K562 (cell line): ENCODE results near the gene AFF2. TPM values are rescaled to one million over a fixed set of nuclear protein-coding genes. Genes with fewer than 3 reads are reported as not detected.

ENCODE experiments used
- ATAC-seq: fragments of 200-7000 bp; cut with Tn5 transposase; 3 replicates; pipeline ENCODE4 v1.9.1; 2020; ENCODE audit warnings: moderate library complexity
- BruUV-seq: library from RNA; stranded (reverse); fragments of 400-500 nt; replicated peaks from 2 replicates; lab custom pipeline; 2021; lab: Mats Ljungman, UMichigan
- CTCF ChIA-PET: fragments of 300-600 bp; formaldehyde crosslinking; extraction: SDS; loops from one replicate; lab custom pipeline; 2021; ENCODE audit warnings: low intra/inter-chr PET ratio; lab: Yijun Ruan, JAX
- POLR2A ChIA-PET: fragments of 300-600, 350-650 bp; sonication (Branson Sonifier 250); formaldehyde crosslinking; extraction: SDS; loops from one replicate; lab custom pipeline; 2021; ENCODE audit warnings: antibody characterized with exemption, inconsistent platforms; lab: Yijun Ruan, JAX
- DNase-seq, 4 experiments: peaks; one replicate each; pipeline versions ENCODE4 v3.0.0 to v3.0.0-alpha.2; 2011 to 2018; ENCODE audit warnings: low spot score in 3 of 4, mixed read lengths in 3 of 4; ENCODE audit errors: extremely low read depth in 1 of 4
- FAIRE-seq: peaks from 2 replicates; lab custom pipeline; 2011; peaks lifted over from hg19 to GRCh38; lab: Jason Lieb, UNC
- H2AFZ ChIP-seq: 2 replicates; pipeline ENCODE4 v1.6.0; 2011; ENCODE audit warnings: low read depth, low read length, control low read depth, inconsistent platforms
- H3K27ac ChIP-seq: fragments of 200-600 bp; 3 replicates; pipeline ENCODE4 v1.8.0; 2011; ENCODE audit warnings: low read depth, mild to moderate bottlenecking, control low read depth, inconsistent platforms, low read length, moderate library complexity, mixed read lengths; ENCODE audit errors: extremely low read depth
- H3K27me3 ChIP-seq, 2 experiments: fragments of 300-600 bp in 1 of 2; 2 replicates in 1 of 2; 3 replicates in 1 of 2; pipeline versions ENCODE4 v1.6.0 to v1.8.0; 2011; ENCODE audit warnings: inconsistent platforms in 2 of 2, low read length in 2 of 2, mild to moderate bottlenecking in 1 of 2, mixed read lengths in 1 of 2, moderate library complexity in 1 of 2; ENCODE audit not compliant: control insufficient read depth in 2 of 2, insufficient read depth in 2 of 2
- H3K36me3 ChIP-seq: fragments of 300-600 bp; 3 replicates; pipeline ENCODE4 v1.8.0; 2011; ENCODE audit warnings: mild to moderate bottlenecking, low read length, inconsistent platforms; ENCODE audit not compliant: control insufficient read depth, insufficient read depth
- H3K4me1 ChIP-seq, 2 experiments: fragments of 200-600 bp in 1 of 2; replicated peaks in 1 of 2; 2 replicates in 1 of 2; 3 replicates in 1 of 2; pipeline versions ENCODE4 v1.5.1 to v1.8.0; 2011; ENCODE audit warnings: inconsistent platforms in 2 of 2, low read length in 2 of 2, mild to moderate bottlenecking in 1 of 2, mixed read lengths in 1 of 2, moderate library complexity in 1 of 2; ENCODE audit not compliant: control insufficient read depth in 2 of 2, insufficient read depth in 2 of 2
- H3K4me2 ChIP-seq: 2 replicates; pipeline ENCODE4 v1.6.1; 2011; ENCODE audit warnings: low read length, control low read depth, inconsistent platforms, mixed read lengths; ENCODE audit not compliant: insufficient read depth
- H3K4me3 ChIP-seq: fragments of 200-600 bp; sonication (generic), shearing (Covaris generic); 2 replicates; pipeline ENCODE4 v1.5.1; 2016; ENCODE audit warnings: control low read depth, inconsistent platforms
- H3K79me2 ChIP-seq: fragments of 200-600 bp; 3 replicates; pipeline ENCODE4 v1.8.0; 2011; ENCODE audit warnings: low read length, inconsistent platforms; ENCODE audit not compliant: control insufficient read depth, insufficient read depth
- H3K9ac ChIP-seq, 2 experiments: 2 replicates each; pipeline versions ENCODE4 v1.6.0 to v1.6.1; 2011; ENCODE audit warnings: low read depth in 2 of 2, low read length in 2 of 2, control low read depth in 1 of 2, inconsistent platforms in 1 of 2, mild to moderate bottlenecking in 1 of 2, mixed read lengths in 1 of 2; ENCODE audit not compliant: insufficient read depth in 1 of 2
- H3K9me1 ChIP-seq: one replicate; pipeline ENCODE4 v1.6.0; 2011; ENCODE audit warnings: inconsistent platforms, mild to moderate bottlenecking, low read length, moderate library complexity; ENCODE audit not compliant: control insufficient read depth, insufficient read depth
- H3K9me3 ChIP-seq: replicated peaks from 2 replicates; pipeline ENCODE4 v1.5.1; 2011; ENCODE audit warnings: low read depth, low read length, inconsistent platforms; ENCODE audit not compliant: control insufficient read depth, insufficient read depth
- H4K20me1 ChIP-seq: replicated peaks from 2 replicates; pipeline ENCODE4 v1.6.1; 2011; ENCODE audit warnings: low read length, inconsistent platforms, mixed read lengths; ENCODE audit not compliant: control insufficient read depth, insufficient read depth
- BMI1 ChIP-seq: fragments of 150-350 bp; IDR thresholded peaks from 2 replicates; pipeline ENCODE4 v1.6.1; 2014; ENCODE audit warnings: low read length
- CREB1 ChIP-seq, 2 experiments: sonication (generic) in 1 of 2; formaldehyde crosslinking in 1 of 2; IDR thresholded peaks; 2 replicates each; pipeline versions ENCODE4 v1.6.1 to v1.8.0; 2012 to 2022; ENCODE audit warnings: inconsistent platforms in 1 of 2, mild to moderate bottlenecking in 1 of 2, missing genetic modification reagents in 1 of 2, moderate library complexity in 1 of 2
- HDGF ChIP-seq: fragments of 450-650 bp; IDR thresholded peaks from 2 replicates; pipeline ENCODE4 v1.6.1; 2016
- MAFF ChIP-seq: IDR thresholded peaks from 2 replicates; pipeline ENCODE4 v1.6.1; 2012; ENCODE audit warnings: low read length, improper control_type of control experiment
- PHF8 ChIP-seq: fragments of 200-600 bp; sonication (generic); IDR thresholded peaks from 2 replicates; pipeline ENCODE4 v1.6.1; 2012; ENCODE audit warnings: mixed run types, mild to moderate bottlenecking, inconsistent platforms, low read length, moderate library complexity, borderline replicate concordance
- PURB ChIP-seq: sonication (generic); formaldehyde crosslinking; IDR thresholded peaks from 2 replicates; pipeline ENCODE4 v1.9.0; 2021; ENCODE audit warnings: low read depth, mild to moderate bottlenecking, missing genetic modification reagents
- SETDB1 ChIP-seq: IDR thresholded peaks from one replicate; pipeline ENCODE4 v1.6.1; 2012; ENCODE audit warnings: low read length, control low read depth, inconsistent platforms
- STAG1 ChIP-seq: sonication (generic); formaldehyde crosslinking; IDR thresholded peaks from 2 replicates; pipeline ENCODE4 v1.5.0; 2020; ENCODE audit warnings: missing genetic modification reagents, borderline replicate concordance
- STAT5A ChIP-seq: IDR thresholded peaks from 2 replicates; pipeline ENCODE4 v1.6.1; 2012; ENCODE audit warnings: low read length, inconsistent platforms, borderline replicate concordance
- TFAM ChIP-seq: fragments of 250-450 bp; sonication (Bioruptor Pico); conservative IDR thresholded peaks from 2 replicates; pipeline ENCODE4 v1.5.0; 2021; ENCODE audit warnings: mild to moderate bottlenecking, moderate library complexity
- YY1 ChIP-seq, 3 experiments: IDR thresholded peaks; 2 replicates each; pipeline ENCODE4 v1.6.1; 2011; ENCODE audit warnings: low read length in 2 of 3, mild to moderate bottlenecking in 2 of 3, moderate library complexity in 2 of 3, borderline replicate concordance in 1 of 3, control low read depth in 1 of 3, low read depth in 1 of 3; ENCODE audit not compliant: insufficient read depth in 3 of 3, insufficient replicate concordance in 2 of 3, control insufficient read depth in 1 of 3, insufficient read length in 1 of 3; ENCODE audit errors: extremely low read depth in 1 of 3
- ZFPM2 ChIP-seq: fragments of 250-450 bp; sonication (Bioruptor Pico); IDR thresholded peaks from 2 replicates; pipeline ENCODE4 v1.5.1; 2022; ENCODE audit warnings: mild to moderate bottlenecking
- ZNF23 ChIP-seq: fragments of 250-450 bp; sonication (Bioruptor Pico); IDR thresholded peaks from 2 replicates; pipeline ENCODE4 v1.4.0; 2020; ENCODE audit warnings: mild to moderate bottlenecking
- ZNF436 ChIP-seq: fragments of 250-450, 450-650 bp; sonication (Bioruptor Pico); formaldehyde crosslinking; IDR thresholded peaks from 2 replicates; pipeline ENCODE4 v1.7.0; 2020; ENCODE audit warnings: mild to moderate bottlenecking
- WGBS: fragments of 100-300 bp; shearing (Covaris generic); methylation state at CpG from one replicate; pipeline ENCODE4 v1.1.6; 2016; ENCODE audit warnings: low coverage, mixed read lengths; ENCODE audit not compliant: insufficient coverage; ENCODE audit errors: missing lambda C conversion rate; 5-methylcytosine and 5-hydroxymethylcytosine counted together
- in situ Hi-C: fragments of 300-500 bp; cut with MboI; formaldehyde crosslinking; loops from 4 replicates; pipeline ENCODE4 v1.15.0; 2018; ENCODE audit warnings: inconsistent platforms, mixed read lengths
- intact Hi-C: fragments of 100-400 bp; cut with micrococcal nuclease; formaldehyde crosslinking; loops from 2 replicates; pipeline ENCODE4 v1.14.2; 2022
- polyA plus RNA-seq, 8 experiments: library from polyadenylated mRNA; depleted of rRNA in 4 of 8; stranded (reverse) in 5 of 8; unstranded in 3 of 8; fragments of >200 nt; fragmentation: Nextera tagmentation in 2 of 8; fragmentation: Illumina TruSeq in 1 of 8; extraction: Ambion mirVana in 2 of 8; extraction: Trizol in 1 of 8; gene quantifications; 2 replicates each; pipeline versions ENCODE4 v1.2.1 to v1.2.3, GENCODE V29; 2011 to 2014; ENCODE audit warnings: inconsistent platforms in 1 of 8, missing spikeins in 1 of 8
- total RNA-seq, 7 experiments: library from RNA; depleted of rRNA in 6 of 7; stranded (reverse); fragments of >200 nt in 6 of 7; fragmentation: Illumina TruSeq in 2 of 7; extraction: Trizol in 2 of 7; gene quantifications; 2 replicates each; pipeline versions ENCODE4 v1.2.1 to v1.2.3, GENCODE V29; 2011 to 2021; ENCODE audit warnings: low replicate concordance in 1 of 7
- TF ChIP-seq, protein P1 (sequence below): fragments of 250-450 bp; sonication (Bioruptor Pico); IDR thresholded peaks from 2 replicates; pipeline ENCODE4 v1.5.0; 2022; ENCODE audit warnings: mild to moderate bottlenecking
- TF ChIP-seq, protein P2 (sequence below): fragments of 250-450 bp; sonication (Bioruptor Pico); IDR thresholded peaks from 2 replicates; pipeline ENCODE4 v1.8.0; 2021; ENCODE audit warnings: moderate library complexity, mild to moderate bottlenecking, inconsistent platforms

Gene AFF2
- total and polyA plus RNA-seq, 9 of the 15 experiments (the other 6 are each of a cell fraction or from before 2014, with no cell fraction given): 0.01 to 0.20 (median 0.07) TPM

DNA sequence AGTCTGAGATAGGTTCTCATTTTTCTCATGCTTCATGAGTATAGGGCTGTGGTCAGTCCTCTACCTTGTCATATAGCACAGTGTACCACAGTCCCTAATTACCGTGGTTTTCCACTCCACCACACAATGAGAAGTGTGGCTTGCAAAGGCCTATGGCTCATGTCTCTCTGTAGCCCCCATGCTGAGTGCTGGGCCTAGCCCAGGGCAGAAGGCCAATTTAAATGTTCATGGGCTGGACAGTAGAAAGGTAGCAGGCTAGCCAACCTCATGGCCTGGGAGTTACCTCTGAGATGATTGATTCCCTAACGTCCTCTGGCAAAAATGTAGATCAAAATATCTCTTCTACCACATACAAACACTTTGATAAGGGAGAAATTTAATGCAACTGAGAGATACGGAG, 222.5 kb downstream of the AFF2 start (continued):
- no peak for TF ChIP-seq SETDB1
- no peak for TF ChIP-seq ZNF436 (CRISPR knock-in tag)
- no peak for TF ChIP-seq MAFF
- no peak for TF ChIP-seq YY1 (IDR thresholded peaks at IDR 0.05; ENCODE audit: borderline replicate concordance in 1 of 3, control insufficient read depth in 1 of 3, extremely low read depth in 1 of 3, insufficient read depth in 3 of 3, insufficient read length in 1 of 3, insufficient replicate concordance in 2 of 3, low read depth in 1 of 3, low read length in 2 of 3)
- TF ChIP-seq, protein P1, sequence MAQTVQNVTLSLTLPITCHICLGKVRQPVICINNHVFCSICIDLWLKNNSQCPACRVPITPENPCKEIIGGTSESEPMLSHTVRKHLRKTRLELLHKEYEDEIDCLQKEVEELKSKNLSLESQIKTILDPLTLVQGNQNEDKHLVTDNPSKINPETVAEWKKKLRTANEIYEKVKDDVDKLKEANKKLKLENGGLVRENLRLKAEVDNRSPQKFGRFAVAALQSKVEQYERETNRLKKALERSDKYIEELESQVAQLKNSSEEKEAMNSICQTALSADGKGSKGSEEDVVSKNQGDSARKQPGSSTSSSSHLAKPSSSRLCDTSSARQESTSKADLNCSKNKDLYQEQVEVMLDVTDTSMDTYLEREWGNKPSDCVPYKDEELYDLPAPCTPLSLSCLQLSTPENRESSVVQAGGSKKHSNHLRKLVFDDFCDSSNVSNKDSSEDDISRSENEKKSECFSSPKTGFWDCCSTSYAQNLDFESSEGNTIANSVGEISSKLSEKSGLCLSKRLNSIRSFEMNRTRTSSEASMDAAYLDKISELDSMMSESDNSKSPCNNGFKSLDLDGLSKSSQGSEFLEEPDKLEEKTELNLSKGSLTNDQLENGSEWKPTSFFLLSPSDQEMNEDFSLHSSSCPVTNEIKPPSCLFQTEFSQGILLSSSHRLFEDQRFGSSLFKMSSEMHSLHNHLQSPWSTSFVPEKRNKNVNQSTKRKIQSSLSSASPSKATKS (CRISPR knock-in tag): no peak
- no peak for TF ChIP-seq PURB (CRISPR knock-in tag)
- TF ChIP-seq ZFPM2 (CRISPR knock-in tag): no peak
- no peak for TF ChIP-seq TFAM

GRCh38 chrX:148723551-148723950, 223.1 kb downstream of the AFF2 start:
- no peaks in the 10 kb centered on the region for H3K9me1 ChIP-seq
- no peaks in the 10 kb centered on the region for H3K4me1 ChIP-seq
- no peak for FAIRE-seq
- intact Hi-C loops (no loop called here), in situ Hi-C loops (no loop called here)
- H3K79me2 ChIP-seq: no peaks in the 10 kb centered on the region
- CTCF ChIA-PET: no interaction called here
- H3K36me3 ChIP-seq: no peaks in the 10 kb centered on the region
- no peaks in the 10 kb centered on the region for H3K9me3 ChIP-seq
- TF ChIP-seq, protein P2, sequence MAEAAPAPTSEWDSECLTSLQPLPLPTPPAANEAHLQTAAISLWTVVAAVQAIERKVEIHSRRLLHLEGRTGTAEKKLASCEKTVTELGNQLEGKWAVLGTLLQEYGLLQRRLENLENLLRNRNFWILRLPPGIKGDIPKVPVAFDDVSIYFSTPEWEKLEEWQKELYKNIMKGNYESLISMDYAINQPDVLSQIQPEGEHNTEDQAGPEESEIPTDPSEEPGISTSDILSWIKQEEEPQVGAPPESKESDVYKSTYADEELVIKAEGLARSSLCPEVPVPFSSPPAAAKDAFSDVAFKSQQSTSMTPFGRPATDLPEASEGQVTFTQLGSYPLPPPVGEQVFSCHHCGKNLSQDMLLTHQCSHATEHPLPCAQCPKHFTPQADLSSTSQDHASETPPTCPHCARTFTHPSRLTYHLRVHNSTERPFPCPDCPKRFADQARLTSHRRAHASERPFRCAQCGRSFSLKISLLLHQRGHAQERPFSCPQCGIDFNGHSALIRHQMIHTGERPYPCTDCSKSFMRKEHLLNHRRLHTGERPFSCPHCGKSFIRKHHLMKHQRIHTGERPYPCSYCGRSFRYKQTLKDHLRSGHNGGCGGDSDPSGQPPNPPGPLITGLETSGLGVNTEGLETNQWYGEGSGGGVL (CRISPR knock-in tag): no peak
- no peak for TF ChIP-seq HDGF
- no peak for TF ChIP-seq STAG1 (CRISPR knock-in tag)
- no peak for TF ChIP-seq CREB1 (IDR thresholded peaks at IDR 0.05)
- no peak for TF ChIP-seq CREB1 (CRISPR knock-in tag; IDR thresholded peaks at IDR 0.05)
- no peak for TF ChIP-seq BMI1
- TF ChIP-seq ZNF23 (CRISPR knock-in tag): no peak
- TF ChIP-seq STAT5A: no peak
- TF ChIP-seq PHF8: no peak
- WGBS: 9% methylated on average over 2 of the region's 2 CpGs
- no TSS peak for BruUV-seq
- ATAC-seq: no peak
- no peaks in the 10 kb centered on the region for H3K27me3 ChIP-seq
- H2AFZ ChIP-seq: no peak overlapping the region
- DNase-seq: no peak
- H3K4me2 ChIP-seq: no peak overlapping the region
- H3K9ac ChIP-seq: no peak overlapping the region
- H3K27ac ChIP-seq: no peak overlapping the region
- H4K20me1 ChIP-seq: no peaks in the 10 kb centered on the region
- no peak overlapping the region for H3K4me3 ChIP-seq
- POLR2A ChIA-PET: no interaction called here
